DMS153 (cell line): ENCODE measurements around the gene WDR48.

Experiments
- DNase-seq: peaks from one replicate; lab custom pipeline; 2025; lab: John Stamatoyannopoulos, UW

The WDR48 gene

DNA sequence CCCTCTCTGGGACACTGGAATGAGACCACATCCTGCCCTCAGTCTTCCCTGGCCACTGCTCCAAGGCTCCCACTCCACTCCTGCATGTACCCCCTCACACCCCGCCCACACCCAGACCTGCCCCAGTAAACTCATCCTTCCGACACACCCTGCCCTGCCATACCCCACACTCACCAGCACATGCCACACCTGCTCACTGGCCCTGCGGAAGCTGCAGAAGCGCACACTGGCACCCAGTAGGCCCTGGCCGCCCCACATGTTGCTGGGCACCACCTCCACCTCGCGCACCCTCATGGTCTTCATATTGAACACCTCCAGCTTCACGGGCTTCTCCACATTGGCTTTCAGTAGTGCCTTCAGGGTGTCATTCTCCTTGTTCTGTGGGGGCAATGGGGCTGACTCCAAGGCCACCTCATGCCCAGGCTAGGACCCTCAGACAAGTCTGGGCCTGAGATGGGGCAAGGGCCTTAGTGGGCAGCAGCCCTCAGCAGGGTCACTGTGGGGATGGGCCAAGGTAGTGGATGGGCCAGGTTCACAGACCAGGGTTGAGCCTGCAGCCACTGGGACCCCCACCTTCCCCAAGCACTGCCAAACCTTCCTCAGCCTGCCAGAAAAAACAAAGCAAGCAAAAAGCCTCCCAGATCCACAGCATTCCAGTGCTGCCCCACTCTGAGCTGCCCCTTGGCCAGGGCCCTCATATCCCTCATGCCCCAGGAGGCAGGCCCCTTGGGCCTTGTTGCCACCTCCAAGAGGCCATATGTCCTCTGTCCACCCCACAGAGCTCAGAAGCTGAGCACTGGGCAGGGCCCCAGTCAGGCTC is 50.9 kb downstream of the WDR48 start:
- DNase-seq, result no peak

DNA sequence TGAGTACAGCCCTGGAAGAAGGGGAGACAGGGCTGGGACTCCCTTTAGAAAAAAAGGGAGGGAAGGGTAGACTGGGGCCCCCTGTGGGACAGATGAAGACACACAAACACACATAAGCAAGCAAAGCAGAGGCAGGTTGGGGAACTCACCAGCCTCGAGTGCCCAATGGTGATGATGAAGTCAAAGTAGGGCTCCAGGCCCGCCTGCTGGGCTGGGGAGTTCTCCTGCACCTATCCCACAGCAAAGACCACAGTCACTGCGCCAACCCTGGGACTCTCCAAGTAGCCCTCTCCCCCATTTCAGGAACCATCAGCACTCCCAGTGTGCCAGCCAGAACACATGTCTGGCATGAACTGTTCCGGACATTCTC is 51.5 kb downstream of the WDR48 start:
- DNase-seq, result no peak

DNA sequence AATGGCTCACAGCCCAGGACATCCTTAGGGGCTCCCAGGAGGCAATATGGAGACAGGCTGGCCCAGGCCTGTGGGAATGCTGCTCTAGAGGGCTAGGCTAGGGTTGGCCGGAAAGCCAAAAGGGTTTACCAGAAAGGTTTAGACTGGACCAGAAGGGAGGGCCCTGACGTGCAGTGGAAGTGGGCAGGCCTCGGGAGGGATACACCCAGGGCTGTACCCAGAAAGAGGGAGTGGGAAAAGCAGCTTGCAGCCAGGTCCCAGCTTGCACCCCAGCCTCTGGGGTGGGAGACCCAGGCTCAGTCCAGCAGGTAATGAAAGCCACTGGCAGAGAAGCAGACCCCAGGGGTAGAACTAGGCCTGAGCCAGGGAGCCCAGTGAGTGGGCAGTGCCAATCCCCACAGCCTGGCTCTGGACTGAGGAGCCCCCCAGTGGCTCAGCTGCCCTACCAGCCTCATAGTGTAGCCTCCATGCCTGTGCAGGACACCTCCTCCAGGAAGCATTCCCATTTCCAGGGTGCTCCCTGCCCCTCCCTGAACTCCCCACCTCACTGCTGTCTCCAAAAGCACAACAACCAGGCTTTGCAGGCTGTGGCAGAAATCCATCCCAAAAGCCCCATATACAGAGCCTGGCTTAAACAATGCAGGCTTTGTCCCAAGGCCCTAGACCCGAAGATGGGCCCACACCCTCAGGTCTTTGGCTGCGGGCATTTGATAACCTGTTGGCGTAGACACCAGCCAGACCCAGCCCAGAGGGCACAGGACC is 52.2 kb downstream of the WDR48 start:
- no peak for DNase-seq

DNA sequence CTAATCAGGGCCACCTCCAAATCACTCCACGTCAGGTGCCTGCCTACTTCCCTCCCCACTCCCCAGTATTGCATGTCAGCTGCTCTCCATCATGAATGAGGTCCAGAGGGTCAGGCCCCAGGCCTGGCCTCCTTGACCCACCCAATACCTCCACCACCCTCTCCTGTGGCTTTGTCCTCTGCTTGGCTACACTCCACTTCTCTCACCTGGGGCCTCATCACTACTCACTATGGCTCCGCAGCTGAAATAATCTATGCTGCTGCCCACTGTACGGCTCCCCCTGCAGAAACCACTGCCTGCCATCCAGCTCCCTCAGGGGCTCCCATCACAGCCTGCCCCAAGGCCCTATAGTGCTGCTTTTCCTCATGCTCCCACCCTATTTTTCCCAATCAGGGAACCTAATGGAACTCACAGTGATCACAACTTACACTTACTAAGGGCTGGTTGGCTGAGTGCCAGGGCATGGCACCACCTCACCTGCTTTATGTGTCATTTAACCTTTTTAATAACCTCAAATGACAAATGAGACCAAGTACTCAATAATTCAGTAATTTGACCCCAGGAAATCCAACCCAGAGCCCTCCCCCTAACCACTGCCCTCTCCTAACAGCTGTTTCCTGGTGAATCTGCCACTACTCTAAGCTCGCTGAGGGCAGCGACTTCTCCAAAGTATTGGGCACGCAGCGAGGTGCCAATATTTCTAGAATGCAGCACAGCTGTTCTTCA is 53.3 kb downstream of the WDR48 start:
- DNase-seq, result no peak

DNA sequence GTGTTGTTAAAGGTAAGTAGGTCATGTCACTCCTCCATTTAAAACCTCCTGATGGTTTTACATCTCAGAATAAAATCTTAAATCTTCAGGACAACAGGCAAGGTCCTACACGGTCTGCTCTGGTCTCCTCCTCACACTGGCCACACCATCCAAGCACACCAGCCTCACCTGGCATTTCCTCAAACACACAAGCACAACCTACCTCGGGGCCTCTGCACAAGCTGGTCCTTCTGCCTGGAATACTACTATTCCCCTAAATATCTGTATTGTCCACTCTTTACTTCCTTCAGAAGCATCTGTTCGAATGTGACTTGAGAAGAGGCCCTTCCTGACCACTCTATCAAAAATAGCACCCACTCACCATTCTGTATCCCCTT is 53.9 kb downstream of the WDR48 start:
- no peak for DNase-seq

DNA sequence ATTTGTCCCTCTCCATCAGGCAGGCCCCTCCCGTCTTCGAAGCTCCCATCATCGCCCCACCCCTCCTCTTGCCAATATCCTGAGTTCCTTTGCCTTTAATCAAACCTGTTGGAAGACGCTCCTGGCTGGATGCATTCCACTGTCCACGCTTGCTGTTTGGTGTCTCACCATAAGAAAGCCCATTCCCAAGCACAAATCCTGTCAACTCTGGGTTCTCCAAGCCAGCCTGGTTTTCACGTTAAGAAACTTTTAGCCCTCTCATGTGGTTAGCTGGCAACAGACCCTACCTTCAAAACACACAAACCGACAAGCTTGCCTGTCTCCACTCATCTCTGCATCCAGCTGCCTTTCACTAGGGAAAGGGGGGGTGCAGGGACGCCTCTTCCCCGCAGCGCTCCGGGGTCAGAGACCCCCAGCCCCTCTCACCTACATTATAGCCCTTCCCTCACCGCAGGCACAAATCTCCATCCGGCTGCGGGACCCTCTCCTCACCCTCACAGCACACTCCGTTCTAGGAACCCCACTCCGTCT is 54.5 kb downstream of the WDR48 start:
- no peak for DNase-seq

DNA sequence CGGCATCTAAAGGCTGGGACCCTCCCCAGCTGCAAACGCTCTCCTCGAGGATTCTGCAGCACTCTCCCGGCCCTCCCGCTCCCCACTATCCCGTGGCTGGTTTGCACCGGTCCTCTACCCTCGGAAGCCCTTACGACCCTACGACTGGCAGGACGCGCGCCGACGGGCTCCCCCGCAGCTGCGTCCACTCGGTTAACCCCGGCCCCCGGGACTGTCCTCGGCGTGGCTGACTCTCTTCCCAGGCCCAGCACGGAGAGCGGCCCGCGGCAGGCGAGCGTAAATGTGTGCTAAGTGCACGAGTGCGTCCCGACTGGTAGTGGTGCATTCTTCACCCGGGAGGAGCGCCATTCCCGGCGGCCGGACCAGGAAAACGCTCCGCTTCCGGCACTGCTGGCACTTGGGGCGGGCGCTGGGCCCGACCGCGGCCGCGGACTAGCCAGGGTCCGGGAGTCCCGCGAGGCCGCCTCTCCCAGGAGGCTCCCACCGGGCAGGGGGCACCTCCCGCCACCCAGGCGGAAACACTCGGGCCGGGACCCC is 55.1 kb downstream of the WDR48 start:
- no peak for DNase-seq

DNA sequence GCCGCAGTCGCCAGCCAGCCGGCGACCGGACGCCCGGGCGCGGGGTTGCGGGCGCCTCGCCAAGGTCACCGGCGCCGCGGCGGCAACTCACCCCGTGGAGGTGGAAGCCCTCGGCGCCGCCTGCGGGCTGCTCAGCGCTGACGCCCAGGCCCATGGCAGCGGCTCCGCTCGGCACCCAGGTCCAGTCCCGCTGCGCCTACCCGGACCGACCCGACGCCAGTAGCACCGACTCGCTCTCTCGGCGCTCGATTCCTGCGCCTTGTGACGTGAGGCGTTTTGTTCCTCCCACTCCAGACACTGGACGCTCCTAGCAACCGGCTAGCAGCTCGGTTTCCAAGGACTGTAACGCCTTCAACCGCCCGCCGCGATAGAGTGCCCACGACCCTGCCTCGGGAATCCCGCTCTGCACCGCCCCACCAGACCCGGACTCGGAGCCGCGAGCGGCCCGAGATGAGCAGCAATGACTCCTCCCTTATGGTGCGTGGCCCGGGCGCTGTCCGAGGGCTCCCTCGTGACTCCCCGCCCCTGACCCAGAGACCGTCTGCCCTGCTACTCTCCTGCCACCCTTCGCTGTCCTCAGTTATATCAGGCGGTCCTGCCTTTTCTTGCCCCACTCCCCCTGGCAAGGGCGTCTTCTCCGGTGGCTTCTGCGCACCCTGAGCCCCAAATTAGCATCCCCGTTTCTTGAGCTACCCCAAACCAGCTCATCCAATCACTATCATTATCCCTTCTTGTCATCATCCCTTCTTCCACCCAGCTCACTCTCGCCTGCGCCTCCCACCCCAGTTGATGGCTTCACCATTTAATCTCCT is 55.8 kb downstream of the WDR48 start, which contains the start of the genes GORASP1 and TTC21A:
Gene GORASP1 (minus strand): TSS at position 240 of the 812 bp plus-strand sequence. CDS start 86 bp downstream, at position 154.
Gene TTC21A (plus strand): TSS at position 293 of the 812 bp plus-strand sequence. CDS start 158 bp downstream, at position 451.
- DNase-seq, result peak; percentile 45

DNA sequence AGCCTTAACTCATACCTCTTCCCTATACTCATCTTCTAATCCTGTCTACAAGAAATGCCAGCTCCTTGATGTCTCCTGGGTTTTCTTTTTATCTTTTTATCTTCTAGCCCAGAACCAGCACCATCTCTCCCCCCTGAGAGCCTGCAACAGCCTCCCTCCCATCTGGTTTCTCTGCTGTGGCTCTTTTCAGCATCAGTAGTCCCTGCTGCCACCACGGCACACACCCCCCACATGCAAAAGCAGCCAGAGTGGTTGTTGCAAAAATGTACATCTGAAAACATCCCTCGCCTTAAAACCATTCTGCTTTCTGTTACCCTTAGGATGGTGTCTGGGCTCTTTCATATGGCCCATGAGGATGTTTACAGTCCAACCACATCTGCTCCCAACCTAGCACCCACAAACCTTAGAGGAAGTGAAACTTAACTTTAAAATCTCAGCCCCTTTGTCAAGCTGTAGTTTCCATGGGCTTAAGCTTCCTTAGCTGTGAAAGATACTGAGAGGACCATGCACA is 56.4 kb downstream of the WDR48 start:
- DNase-seq, result no peak

DNA sequence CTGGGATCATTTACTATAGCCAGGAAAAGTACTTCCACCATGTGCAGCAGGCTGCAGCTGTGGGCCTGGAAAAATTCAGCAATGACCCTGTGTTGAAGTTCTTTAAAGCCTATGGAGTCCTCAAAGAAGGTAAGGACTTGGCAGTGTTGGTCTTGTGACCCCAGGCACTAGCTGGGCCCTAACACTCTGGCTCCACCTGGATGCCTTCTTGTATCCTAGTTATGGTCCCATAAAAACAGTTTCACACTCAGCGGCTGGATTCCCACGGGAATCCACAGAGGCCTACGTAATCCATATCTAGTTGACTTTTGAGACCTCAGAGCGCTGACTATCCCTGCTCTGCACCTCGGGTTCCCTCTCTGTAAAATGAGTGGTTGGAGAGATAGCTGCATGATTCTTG is 57.3 kb downstream of the WDR48 start:
- DNase-seq, result no peak

DNA sequence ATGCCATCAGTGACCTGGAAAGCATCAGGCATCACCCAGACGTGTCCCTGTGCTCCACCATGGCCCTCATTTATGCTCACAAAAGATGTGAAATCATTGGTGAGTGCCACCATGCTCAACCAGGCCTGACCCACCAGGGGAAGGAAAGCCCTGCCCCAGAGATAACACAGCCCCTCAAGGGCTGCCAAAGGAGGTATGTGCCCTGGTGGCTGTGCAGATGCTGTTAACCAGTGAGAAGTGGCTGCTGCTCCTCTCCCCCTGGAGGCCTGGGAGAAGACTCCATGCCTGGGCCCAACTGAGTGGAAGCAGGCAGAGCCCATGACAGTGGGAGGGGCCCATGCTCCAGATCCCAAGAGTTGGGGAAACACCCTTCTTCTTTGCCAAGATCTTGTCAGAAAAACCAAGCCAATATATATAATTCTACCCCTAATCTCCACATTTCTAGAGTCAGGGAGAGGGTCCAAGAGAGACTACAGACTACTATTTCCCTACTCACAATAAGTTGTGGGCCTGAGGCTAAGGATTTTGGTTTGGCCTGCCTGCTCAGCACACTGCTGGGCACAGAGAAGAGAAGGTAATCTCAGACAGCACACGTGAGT is 58.3 kb downstream of the WDR48 start:
- no peak for DNase-seq

DNA sequence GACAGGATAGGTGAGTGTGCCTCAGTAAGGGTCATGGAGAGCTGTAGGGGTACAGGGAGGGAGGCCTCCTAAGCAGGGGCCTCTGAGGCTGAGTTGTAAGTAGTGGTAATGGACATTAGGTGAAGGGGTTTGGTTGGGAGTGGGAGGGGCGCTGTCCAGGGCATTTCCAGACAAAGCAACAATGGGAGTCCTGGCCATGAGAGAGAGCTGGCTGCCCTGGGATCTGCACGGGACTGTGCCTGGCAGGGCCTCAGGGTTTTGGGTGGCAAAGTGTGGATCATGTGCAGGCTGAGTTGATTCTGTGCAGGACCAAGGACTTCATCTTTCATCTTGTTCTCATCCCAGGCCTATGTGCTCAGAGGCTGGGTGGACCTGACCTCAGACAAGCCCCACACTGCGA is 60.3 kb downstream of the WDR48 start:
- no peak for DNase-seq

DNA sequence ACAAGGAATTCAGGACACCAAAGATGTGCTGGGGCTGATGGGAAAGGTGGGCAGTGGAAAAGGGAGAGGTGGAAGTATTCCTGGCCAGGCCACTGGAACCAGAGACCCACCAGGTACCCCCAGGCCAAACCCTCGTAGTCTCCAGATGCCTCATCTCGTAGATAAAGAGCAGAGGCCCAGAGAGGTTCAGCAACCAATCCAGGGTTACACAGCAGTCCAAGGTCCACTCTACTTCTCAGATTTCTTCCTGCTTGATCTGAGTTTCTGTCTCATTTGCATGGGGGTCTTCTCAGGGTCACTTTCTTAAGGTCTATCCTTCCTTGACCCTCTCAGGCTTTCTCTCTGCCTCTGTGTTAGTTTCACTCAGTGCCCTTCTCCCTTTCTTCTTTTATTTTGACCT is 60.7 kb downstream of the WDR48 start:
- no peak for DNase-seq

DNA sequence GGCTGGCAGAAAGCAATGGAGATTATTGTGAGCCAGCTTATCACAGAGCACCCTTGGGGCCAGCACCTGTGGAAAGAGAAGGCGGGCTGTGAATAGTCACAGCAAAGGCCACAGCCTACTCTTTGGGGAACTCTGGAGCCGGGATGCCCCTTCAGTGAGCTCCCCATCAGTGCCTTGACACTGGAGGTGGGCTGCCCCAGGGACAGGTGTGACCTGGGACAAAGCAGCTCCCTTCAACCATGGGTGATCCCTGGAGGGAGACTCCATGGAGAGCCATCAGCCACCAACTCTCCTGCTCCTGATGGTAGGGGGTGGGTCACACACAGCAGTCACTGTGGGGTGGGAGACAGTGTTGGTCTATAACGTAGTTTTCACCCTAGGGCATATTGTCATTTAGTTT is 61.5 kb downstream of the WDR48 start:
- DNase-seq, result no peak

DNA sequence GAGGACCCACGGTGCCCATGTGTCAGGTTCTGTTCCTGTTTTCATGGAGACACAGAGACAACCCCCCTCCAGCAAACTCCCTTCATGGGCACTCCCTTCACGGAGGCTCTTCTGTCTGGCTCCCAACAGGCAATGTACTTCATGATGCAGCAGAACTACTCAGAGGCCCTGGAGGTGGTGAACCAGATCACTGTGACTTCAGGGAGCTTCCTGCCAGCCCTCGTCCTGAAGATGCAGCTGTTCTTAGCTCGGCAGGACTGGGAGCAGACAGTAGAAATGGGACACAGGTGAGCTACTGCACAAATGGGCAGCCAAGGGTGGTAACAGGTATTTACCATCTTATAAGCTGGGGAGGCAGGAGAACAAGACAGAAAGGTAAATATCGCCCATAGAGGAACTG is 62.6 kb downstream of the WDR48 start:
- no peak for DNase-seq

DNA sequence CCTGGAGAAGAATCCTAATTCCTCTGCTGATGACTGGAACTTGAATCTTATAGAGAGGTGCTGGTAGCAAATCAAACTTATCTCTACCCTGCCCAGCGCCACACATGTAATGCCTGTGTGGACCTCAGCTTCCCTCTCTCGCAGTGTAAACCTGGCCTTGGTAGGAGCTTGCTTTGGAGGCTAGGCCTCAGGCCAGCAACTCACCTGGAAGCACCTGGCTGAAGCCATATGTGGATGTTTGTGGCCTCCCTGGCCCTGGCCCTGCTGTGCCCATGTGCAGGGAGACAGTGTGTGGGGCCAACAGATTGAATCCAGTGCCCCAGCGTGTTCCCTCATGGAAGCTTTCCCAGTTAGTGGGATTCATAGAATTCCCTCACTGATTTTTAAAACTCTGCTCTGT is 64.1 kb downstream of the WDR48 start:
- DNase-seq, result no peak

DNA sequence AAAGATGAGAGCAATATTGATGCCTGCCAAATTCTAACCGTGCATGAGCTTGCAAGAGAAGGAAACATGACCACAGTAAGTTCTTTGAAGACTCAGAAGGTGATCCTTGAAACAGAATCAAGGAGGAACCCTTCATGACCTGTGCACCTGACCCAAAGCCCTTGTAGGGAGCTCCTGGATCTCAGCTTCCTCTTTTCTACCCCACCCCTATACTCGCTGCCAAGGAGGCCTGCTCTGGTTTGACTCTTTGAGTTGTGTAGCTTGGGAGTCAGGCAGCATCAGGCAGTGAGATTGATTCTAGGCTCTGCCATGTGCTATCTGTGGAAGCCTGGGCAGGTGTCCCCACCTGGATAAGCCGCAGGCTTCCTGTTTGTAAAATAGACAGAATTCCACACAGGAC is 66.3 kb downstream of the WDR48 start:
- DNase-seq, result no peak

DNA sequence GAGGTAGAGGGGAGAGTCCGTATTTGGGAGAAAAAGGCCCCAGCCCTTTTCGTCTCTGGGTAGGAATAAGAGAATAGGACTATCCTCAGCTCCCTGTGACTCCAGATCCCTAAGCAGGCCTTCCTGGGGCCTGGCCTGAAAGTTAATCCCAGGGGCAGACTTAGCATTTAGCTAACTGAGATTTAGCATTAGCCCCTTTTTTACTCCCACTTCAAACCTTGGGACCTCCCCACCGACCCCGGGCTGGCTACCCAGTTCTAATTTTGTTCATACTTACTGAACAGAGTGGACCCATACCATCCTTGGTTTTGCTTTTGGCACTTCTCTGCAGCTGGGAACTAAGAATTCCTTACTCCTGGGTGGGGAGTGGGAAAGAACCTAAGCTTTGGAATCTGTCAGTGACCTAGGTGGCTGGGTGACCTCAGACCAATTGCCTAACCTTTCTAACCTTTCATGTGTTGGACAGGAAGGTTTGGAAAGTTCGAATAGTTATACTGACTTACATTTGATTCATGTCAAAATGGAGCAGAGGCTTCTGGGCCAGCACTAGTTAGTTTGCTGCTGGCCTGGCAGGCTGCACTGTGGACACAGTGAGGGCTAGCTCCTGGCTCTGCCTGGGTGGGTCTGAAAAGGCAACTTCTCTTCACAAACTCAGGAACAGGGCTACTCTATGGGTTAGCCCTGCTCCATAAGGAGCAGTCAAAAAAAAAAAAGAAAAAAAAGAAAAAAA is 67.3 kb downstream of the WDR48 start:
- DNase-seq, result no peak

DNA sequence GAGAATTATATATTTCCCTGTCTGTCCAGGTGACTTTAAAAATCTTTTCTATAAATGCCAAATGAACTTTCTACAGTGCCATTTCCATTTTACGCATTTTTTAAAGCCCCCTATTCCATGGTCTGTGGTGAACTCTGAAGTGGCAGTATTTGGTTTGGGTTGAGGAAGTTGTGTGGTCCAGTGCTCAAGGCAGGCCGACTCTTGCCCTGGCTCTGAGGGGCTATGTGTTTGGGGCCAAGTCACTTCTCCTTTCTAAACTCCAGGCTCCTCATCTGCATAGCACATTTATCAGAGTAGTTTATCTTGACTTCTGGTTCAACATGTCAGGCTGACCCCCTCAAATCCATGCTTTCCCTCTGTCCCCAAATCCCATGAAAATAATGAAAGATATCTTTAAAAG is 69.8 kb downstream of the WDR48 start:
- no peak for DNase-seq

DNA sequence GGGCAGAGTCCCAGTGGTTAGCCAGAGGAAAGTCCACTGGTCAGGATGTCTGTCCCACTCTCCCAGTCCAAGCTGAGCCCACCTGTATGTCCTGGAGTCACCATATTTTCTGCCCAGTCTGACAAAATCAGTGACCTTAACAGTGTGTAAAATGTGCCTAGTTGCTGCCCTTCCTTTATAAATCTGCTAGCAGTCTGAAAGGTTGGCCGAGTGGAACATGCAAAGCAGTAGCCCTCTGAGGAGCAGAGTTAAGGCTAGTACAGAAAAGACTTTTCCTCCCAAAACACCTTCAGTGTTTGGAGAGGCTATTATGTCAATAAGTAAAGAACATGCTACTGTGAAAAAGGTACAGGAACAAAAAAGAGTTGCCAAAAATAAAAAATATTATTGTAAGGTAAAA is 71.0 kb downstream of the WDR48 start:
- DNase-seq, result no peak
